GM19240 (cell line): ENCODE data around the gene C14orf132.

Experiments
- DNase-seq: peaks from one replicate; pipeline ENCODE4 v3.0.0; 2011; ENCODE audit warnings: low spot score; ENCODE audit not compliant: insufficient read length

C14orf132 gene

DNA sequence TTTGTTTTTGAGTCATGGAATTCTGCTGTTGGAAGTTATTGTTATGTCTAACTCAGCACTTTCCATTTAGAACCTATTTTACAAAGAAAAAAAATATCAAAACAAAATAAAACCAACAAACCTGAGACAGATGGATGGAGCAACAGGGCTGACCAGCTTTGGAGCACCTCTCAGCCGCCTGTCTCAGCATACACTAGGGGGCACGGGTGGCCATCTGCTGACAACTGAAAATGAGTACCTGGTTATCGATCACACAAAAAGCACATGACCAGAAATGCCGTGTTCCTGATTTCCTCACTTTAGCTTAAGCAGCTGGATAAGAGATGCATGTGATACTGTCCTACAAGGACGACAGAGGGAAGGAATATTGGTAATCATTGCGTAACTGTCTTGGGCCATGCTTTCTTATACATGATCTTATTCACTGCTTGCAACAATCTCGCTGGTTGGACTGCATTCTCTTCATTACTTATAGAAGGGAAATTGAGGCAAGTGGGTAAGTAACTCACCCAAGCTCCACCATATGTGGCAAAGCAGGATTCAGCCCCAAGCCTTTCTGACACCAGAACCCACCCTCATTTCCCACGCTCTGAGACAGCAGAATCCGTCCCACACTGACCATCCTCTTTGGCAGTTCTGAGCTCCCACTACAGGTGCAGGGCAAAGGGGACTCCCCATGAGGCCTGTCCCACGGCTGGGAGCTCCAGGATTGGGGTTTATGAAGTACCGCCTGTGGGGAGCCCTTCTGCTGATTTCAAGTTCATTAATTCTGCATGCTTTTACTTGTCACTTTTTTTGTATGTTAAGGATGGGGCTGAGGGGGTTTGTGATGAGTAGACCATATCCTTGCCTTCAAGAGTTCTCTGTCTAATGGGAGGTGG is 43.5 kb downstream of the C14orf132 start:
- DNase-seq = no peak

DNA sequence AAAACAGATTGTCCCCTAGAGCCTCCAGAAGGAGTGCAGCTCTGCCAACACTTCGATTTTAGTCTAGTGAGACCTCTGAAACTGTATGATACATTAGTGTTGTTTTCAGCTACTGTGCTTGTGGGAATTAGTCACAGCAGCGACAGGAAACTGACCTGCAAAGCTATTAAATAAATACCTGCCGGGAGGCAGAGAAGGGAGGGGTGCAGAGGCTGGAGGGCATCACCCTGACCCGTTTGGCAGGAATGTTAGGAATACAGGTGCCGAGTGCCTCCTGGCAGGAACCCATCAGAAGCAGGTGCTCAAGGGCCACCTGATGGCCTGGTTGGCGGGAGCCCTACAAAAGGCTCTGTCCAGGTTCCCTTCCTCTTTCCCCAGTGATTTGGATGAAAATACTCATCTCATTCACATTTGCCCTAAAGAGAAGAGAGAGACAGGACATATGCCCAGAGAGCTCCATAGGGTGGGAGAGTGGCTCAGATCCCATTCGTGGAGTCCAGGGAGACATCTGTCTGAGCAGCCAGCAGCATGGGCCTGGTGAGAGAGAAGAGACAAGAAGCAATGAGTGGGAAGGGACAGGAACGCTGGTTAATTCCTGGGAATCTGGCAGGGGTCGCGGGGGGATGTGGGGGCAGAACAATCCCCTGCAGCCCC is 44.6 kb downstream of the C14orf132 start:
- DNase-seq = no peak

DNA sequence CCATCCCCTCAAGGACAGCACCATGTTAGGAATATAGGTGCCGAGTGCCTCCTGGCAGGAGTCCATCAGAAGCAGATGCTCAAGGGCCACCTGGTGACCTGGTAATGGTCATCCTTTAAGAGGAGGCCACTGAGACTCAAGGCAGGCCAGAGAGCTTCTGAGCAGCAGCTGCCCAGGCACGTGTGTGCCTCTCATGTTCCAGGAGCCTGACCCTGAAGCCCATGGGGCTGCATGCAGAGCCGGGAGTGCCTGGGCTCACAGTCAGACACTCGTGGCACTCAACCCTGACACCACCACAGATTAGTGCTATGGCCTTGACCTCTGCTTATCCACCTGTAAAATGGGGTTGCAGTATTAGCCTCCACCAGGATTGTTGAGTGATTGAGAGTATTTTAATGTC is 45.6 kb downstream of the C14orf132 start:
- DNase-seq = no peak

DNA sequence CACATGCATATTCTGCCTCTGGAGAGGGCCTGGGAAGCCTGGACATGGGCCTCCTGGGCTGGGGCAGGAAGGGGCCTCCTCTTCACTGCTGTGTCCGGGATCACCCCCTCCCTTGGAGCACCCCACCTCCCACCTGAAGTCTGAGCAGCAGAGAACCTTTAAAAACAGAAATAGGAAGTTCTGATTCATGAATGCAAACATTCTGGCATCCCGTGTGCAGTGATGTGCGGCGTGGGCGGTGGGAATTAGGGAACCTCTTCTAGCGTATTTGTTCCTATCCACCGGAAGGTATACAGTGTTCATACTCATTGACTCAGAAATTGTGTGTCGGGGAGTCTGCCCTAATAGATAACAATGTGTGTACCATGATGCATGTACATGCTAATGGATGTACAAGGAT is 46.2 kb downstream of the C14orf132 start:
- no peak for DNase-seq

DNA sequence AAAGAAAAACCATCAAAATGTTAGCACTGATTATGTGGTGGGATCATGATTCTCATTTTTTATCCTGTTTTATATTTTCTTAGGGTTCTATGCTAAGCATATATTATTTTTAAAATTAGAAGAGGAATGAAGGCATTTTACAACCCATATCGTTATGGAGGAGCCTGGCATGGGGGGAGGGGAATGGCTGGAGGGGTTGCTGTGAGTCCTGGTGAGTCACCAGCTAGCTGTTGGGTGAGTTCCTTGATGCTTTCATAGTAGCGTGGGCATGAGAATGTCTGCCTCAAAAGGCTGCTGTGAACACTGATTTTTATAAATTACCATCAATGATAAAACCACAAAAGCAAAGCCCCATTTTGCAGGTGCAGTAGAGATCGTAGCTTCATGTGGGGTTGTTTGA is 46.9 kb downstream of the C14orf132 start:
- no peak for DNase-seq

DNA sequence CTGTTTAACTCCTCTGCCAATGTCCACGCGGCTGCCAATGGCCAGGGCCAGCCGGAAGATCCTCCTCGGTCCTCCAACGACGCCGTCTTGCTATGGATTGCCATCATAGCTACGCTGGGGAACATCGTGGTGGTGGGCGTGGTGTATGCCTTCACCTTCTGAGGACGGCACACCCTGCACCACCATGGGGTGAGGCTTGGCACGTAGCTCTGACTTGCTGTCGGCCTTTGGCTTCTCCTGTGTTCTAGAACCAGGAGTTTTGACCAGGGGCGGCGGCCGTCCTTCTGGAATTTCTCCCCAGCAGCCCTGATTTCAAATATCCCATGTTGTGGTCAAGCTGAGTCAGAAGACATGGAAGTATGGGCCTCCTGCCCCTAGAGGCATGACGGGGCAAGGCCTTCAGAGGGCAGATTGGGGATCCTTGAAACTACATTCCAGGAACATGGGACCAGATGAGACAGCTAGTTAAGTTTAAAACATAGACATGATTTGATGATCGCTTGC is 47.5 kb downstream of the C14orf132 start:
- DNase-seq = no peak

DNA sequence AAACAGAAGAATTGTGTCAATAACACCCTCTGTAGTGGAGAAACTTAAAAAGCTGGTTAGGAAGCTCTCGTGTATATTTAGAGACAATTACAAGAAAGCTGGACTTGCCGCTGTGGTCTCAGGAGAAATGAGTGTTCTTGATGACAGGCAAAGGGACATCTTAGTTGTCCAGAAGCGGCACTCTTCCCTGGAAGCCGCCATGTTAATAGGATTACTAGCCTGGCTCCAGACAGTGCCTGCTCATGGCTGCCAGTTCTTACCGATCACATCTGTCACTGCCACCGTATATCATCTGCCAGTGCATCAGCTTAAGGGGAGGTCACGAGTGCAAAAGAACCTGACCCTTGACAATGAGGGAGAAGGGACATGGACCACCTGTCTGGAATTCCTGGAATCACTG is 48.9 kb downstream of the C14orf132 start:
- no peak for DNase-seq

DNA sequence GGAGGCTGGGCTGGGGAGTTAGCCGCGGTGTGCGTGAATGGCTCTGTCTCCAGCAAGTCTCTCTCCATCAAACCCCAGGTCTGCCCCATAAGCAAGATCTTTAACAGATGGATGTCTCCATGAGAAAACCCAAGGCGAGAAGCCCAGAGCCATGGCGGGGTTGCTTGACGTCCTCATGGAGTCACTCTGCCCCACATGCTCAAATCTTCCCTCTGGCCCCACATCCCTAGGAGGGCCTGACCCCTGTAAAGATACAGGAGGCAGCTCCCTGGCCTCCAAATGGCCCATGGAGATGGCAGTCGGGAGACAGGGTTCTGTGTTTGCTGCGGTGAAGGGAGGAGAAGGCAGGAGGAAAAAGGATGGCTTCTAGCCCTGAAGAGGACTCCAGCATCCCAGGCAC is 49.3 kb downstream of the C14orf132 start:
- no peak for DNase-seq

DNA sequence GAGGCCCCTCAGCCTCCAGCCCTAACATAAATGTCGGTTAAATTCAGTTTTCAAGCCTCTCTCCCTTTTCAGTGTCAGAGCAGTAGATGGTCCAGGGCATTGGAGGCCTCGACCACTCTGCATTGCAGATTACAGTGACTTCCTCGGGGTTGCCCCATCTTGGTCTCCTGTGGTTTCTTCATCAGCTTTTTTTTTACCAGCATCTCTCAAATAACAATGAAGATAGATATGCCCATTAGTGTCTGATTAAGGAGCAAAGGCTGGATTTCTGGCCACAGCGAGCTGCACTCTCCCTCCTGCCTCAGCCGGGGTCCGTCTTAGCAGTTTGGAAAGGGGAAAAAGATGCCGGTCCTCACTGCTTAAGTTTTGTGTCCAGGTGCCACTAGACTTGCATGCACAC is 49.7 kb downstream of the C14orf132 start:
- no peak for DNase-seq

DNA sequence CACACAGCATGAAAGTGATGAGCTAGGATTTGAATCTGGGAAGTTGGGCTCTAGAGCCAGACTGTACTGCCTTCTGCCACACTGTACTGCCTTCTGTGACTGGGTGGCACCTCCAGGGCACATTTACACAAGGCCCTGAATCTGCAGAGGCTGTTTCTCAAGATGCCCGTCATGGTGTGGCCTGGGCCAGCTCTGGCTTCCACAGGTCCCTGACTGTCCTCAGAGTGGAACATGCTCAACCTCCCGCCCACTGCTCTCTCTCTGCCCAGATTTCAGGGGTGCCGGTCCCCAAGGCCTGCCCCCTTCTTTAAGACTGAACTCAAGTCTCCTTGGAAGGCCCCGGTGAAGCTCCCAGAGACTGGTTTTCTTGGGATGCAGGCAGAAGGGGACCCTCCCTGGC is 50.2 kb downstream of the C14orf132 start:
- no peak for DNase-seq

DNA sequence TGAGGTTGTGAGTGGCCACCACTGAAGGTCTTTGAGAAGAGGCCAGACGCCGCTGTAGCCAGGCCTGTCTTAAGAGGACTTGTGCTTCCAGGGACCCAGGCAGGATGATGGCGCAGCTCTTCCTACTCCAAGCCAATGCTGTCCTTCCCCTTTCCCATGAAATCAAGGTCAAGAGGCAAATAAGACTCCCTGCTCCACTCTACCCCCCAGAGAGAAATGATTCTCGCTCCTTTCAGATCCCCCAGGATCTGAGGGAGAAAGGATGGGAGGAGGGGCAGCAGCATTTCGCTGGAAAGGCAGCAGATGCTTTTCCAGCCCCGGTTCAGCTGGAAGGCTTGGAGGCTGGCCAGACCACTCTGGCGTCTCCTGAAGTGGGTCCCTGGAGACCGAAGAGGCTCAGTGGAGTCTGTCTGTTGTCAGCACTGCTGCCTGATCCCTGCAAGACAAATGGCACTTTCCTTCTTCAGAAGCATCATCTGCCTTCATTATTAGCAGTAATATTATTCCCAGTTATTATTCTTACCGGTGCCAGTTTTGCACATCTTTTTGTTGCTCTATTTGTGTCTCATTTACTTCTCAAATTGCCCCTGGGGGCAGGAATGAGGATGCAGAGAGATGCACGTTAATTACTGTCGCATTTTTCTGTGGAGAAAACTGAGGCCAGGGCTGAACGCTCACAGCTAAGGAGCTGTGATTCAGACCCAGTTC is 51.4 kb downstream of the C14orf132 start:
- no peak for DNase-seq

DNA sequence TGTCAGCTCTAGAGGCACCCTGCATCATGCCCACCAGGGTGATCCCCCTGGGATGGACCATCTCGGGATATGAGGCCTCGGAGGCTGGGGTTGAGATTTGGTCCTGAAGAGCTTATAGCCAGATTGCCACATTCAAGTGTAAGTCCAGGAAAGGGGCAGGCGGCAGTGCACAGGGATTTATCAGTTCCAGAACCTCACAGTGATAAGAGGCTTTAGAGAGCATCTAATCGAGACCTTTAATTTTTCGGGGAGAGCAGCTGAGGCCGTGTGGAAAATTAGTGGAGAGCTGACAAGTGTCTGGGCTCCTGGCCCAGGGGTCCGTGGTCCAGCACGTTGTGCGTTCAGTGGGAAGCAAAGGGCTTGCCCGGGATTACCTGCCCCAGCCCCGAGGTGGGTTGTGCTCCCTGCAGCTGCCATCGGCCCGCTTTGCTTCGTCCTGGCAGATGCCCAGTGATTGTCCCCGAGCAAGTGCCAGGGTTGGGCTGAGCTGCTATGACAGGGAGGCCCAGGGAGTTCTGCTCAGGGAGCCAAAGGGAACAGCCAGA is 52.1 kb downstream of the C14orf132 start:
- DNase-seq = no peak

DNA sequence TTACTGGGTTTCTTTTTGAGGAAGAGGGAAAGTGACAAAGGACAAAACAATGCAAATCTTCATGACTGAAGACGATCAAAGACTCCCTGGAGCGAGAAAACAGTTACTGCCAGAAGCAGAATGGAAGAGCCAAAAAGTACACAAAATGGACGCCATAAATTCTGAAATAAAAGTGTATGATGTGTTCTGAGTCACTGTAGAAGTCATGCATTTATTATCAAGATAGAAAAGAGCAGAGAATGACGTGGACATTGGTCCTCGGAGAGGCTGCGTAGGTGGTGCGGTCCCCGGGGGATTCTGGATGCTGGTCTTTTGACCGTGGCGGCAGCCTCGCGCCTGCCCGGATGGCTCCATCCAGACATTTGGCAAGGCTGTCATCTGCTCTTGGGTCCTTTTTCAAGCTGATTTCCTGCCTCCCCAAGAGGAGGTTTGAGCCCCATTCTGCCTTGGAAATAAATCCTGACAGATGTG is 52.8 kb downstream of the C14orf132 start:
- DNase-seq = no peak

DNA sequence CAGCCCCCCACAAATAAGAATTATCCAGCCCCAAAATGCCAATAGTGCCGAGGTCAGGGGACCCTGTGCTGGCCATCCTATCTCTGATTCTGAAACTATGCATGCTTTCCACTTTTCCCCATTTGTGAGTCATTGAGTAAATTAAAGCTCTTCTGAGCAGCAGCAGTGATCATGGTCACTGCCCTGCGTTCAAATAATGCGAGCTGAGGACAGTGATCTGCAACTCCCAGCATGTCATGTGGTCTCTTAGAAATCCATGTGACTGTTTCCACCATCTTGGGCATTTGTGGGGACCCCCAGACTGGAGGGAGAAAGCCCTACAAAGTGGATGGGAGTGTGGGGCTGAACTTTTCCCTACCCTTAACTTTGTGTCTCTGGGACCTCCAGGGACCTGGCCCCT is 53.8 kb downstream of the C14orf132 start:
- no peak for DNase-seq

DNA sequence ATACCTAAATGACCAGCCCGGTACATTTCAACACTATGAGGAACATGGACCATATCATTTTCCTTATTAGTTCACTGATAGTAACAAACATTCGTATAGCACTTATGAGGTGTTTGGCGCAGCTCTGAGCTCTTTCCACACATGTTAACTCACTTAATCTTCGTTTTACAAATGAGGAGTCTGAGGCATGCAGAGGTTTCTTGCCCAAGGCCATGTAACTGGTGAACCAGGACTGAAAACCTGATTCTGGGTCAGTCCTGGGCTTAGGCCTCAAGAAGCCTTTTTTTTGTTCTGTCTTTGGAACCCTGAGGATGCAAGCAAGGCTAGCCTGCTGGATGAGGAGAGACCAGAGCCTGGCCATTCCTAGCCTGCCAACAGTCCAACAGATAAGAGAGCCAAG is 55.0 kb downstream of the C14orf132 start:
- DNase-seq = no peak

DNA sequence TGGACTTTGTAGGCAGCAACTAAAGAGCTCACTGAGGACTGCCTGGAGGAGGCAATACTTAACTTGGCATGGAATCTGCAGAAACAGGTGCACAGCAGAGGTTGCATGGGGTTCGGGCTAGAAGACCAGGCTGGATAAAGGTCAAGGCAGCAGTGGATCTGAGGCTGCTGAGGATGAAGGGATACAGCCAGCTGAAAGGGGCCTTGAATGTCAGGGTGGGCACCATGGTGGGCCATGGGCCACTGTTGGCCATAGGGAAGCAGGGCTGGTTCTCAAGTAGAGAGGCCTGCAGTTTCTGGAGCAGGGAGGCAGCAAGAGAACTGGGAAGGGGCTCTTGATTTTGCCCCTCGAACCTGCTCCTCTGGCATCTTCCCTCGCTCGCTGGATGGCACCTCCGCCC is 55.5 kb downstream of the C14orf132 start:
- no peak for DNase-seq

DNA sequence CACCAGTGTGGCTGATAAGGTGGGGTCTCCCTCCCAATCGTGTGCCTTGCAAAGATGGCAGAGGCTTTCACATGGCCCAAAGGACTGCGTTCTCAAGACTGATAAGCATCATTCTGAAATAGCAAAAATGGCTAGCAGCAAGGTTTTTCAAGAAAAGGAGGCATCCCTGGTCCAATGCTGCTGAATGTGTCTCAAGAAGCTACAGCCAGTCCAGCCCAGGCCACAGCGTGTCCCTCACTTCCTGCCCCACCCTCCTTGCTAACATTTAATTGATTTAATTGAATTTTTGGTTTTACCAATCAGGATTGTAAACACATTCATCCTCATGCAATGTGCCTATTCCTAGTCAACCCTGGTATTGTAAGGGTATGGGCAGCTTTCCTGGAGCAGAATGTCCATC is 55.9 kb downstream of the C14orf132 start:
- no peak for DNase-seq

DNA sequence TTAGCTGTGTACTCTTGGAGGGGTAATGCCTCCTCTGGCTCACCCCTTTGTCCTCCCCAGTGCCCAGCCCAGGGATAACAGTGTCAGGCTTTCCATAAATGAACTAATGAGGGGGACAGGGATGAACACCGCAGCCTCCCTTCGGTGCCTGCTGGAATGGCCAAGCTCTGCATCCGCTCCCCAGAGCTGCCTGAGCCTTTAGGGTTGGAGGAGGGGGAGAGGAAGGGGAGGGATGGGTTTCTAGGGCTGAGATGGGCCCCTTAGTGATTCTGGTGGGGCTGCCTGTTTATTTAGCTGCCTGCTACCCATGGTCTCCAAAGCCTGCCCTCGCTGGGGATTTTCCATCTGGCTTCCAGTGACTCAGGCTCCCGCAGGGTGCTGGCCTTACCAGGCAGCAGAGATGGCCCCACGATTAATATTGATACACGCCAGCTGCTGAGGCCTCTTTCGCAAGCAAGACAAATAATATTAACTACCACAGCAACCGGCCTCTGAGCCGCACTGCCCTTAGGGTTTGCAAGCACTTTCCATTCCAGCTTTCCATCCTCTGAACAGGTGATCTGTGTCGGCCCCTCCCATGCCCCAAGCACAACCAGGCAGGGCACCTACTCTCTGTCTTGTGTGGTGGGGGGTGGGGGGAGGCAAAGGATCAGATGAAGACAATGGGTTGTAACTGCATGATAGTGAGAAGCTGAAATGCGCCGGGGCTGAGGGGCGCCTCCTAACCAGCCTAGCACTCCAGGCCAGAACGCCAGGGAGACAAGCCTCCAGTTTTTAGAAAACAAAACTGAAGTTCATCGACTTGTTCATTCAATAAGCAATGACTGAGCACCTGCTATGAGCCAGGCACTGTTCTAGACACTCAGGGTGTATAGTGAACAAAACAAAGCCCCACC is 56.7 kb downstream of the C14orf132 start:
- no peak for DNase-seq

DNA sequence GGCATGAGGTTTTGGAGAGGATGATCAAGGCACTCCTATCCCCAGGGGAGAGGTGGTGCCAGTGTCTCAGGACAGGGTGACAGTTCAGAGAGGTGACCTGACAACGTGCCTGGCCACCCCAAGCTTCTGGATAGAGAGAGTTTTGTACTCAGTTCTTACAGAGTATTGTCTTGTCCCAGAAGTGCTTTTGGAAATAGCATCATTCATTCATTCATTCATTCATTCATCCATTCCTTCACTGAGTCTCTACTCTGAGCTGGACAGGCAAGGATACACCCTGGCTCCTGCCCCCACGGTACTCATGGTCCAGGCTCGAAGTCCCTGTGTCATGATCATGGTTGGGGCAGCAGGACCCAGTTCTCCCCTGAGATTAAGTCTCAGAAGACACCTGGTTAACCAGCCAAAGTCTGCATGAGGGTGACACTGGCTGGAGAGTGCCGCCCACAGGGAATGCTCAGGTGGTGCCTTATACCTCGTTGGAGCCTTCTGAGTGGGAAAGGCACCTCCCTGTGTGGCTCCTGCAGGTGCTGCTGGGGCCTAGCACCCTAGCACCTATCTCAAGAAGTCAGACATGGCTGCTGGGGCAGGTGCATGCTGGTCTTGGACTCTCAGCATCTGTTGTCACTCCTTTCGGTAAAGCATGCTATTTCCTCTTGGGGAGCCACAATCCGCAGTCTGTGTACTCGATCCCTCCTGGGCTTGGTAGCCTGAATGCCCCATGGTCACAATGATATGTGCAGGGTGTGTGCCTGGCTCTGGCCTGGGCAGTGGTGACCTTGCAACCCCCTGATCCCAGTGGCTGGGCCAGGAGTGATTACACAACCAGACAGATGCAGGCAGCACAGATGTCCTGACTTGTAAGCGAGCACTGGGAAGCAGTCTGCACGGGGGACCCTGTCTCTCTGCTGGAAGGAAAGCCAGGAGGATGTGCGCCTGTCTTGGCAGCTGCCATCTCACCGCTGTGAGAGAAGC is 57.8 kb downstream of the C14orf132 start:
- no peak for DNase-seq

DNA sequence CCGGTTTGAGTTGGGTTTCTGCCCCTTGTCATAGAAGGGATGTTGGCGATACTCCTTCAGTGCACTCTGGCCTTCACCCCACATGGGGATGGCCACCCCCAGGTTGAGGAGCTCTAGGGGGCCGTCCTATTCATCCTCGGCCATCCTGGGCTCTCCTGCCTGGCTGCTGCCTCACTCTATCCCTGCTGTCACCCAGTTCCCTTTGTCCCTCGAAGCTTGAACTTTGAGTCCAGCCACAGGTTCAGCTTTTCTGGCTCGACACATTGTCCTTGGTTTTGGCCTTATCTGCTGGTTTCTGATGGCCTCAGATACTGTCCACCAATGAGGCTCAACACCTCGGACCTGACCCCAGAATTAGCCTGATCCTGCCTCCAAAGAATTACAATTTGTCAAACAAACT is 58.6 kb downstream of the C14orf132 start:
- no peak for DNase-seq
